Suprapubic skin (tissue), 3 donors: Measurements from ENCODE around the gene BRWD1.

Source experiments
- CTCF ChIP-seq, 2 donors: fragments of 200-600 bp in 1 of 2; fragments of 450-650 bp in 1 of 2; sonication (generic) in 1 of 2; IDR thresholded peaks; one replicate each; pipeline ENCODE4 v1.5.1; 2016 to 2019; ENCODE audit warnings: antibody characterized with exemption in 2 of 2, mild to moderate bottlenecking in 1 of 2, moderate library complexity in 1 of 2
- POLR2A ChIP-seq, 2 donors: fragments of 450-650 bp; IDR thresholded peaks; one replicate each; pipeline ENCODE4 v1.6.1; 2017; ENCODE audit warnings: antibody characterized with exemption in 2 of 2, mild to moderate bottlenecking in 2 of 2, moderate library complexity in 2 of 2

GRCh38 chr21:39144191-39144590 is 169.2 kb downstream of the BRWD1 start:
- TF ChIP-seq CTCF (IDR thresholded peaks at IDR 0.05) (no peak), POLR2A (IDR thresholded peaks at IDR 0.05) (no peak)
